Spinal cord (tissue), 10 donors: ENCODE results near the gene IQCF5. TPM values are rescaled to one million over a fixed set of nuclear protein-coding genes. Genes with fewer than 3 reads are reported as not detected.

Source experiments
- DNase-seq, 6 donors: peaks; one replicate each; pipeline versions ENCODE4 v3.0.0 to v3.0.0-alpha.2; 2013 to 2015; ENCODE audit warnings: low spot score in 6 of 6, low read depth in 4 of 6
- H3K27ac ChIP-seq: one replicate; pipeline ENCODE4 v1.5.1; 2013; ENCODE audit warnings: low read depth, low read length, control low read depth
- H3K27me3 ChIP-seq: one replicate; pipeline ENCODE4 v1.6.1; 2013; ENCODE audit warnings: low read length; ENCODE audit not compliant: control insufficient read depth, insufficient read depth
- H3K36me3 ChIP-seq: one replicate; pipeline ENCODE4 v1.6.1; 2013; ENCODE audit warnings: low read length; ENCODE audit not compliant: control insufficient read depth, insufficient read depth
- H3K4me1 ChIP-seq: one replicate; pipeline ENCODE4 v1.6.1; 2013; ENCODE audit warnings: low read length; ENCODE audit not compliant: control insufficient read depth, insufficient read depth
- H3K4me3 ChIP-seq: one replicate; pipeline ENCODE4 v1.5.1; 2013; ENCODE audit warnings: low read depth, low read length, control low read depth
- H3K9me3 ChIP-seq: one replicate; pipeline ENCODE4 v1.6.1; 2013; ENCODE audit warnings: low read length; ENCODE audit not compliant: control insufficient read depth, insufficient read depth
- WGBS: methylation state at CpG from one replicate; pipeline ENCODE4 v1.1.5; 2013; ENCODE audit warnings: missing lambda C conversion rate; ENCODE audit not compliant: insufficient coverage; 5-methylcytosine and 5-hydroxymethylcytosine counted together
- polyA plus RNA-seq, 2 donors: library from polyadenylated mRNA; unstranded; fragments of 120-200 nt; gene quantifications; one replicate each; pipeline ENCODE4 v1.2.1, GENCODE V29; 2013; ENCODE audit not compliant: insufficient read length in 2 of 2
- total RNA-seq, 2 donors: library from RNA; depleted of rRNA in 1 of 2; stranded (reverse); fragments of 120-200 nt in 1 of 2; fragments of >200 nt in 1 of 2; gene quantifications; one replicate each; pipeline versions ENCODE4 v1.2.3 to v1.2.4, GENCODE V29; 2013 to 2014
- donor health status: healthy.

The IQCF5 gene
- total and polyA plus RNA-seq, 4 donors: not detected

- DNase-seq: no peak
Observed at GRCh38 chr3:51894939-51895338, 19.5 kb upstream of the IQCF5 start.

GRCh38 chr3:51894391-51894790 is 19.0 kb upstream of the IQCF5 start:
- Histone ChIP-seq H3K36me3 (no peaks in the 10 kb centered on the region), H3K27me3 (peaks cover 2% of the 10 kb centered on the region), H3K4me3 (no peak overlapping the region), H3K4me1 (no peaks in the 10 kb centered on the region), H3K27ac (no peak overlapping the region), H3K9me3 (no peaks in the 10 kb centered on the region)
- no peak for DNase-seq
- WGBS: 41% methylated on average over 3 of the region's 4 CpGs

More at GRCh38 chr3:51894939-51895338, 19.5 kb upstream of the IQCF5 start:
- WGBS: 94% methylated on average over 16 of the region's 16 CpGs
- H3K36me3 ChIP-seq: no peaks in the 10 kb centered on the region
- no peak overlapping the region for H3K4me3 ChIP-seq
- H3K27ac ChIP-seq: no peak overlapping the region
- H3K9me3 ChIP-seq: no peaks in the 10 kb centered on the region
- H3K4me1 ChIP-seq: no peaks in the 10 kb centered on the region
- peaks cover 2% of the 10 kb centered on the region for H3K27me3 ChIP-seq

- Histone ChIP-seq H3K36me3 (no peaks in the 10 kb centered on the region), H3K4me3 (no peak overlapping the region), H3K9me3 (no peaks in the 10 kb centered on the region), H3K4me1 (no peaks in the 10 kb centered on the region), H3K27ac (no peak overlapping the region), H3K27me3 (no peaks in the 10 kb centered on the region)
- 64% methylated on average over 4 of the region's 7 CpGs for WGBS
- DNase-seq: no peak
Observed at GRCh38 chr3:51891242-51892039, 16.0 kb upstream of the IQCF5 start.

GRCh38 chr3:51888463-51889105 is 13.2 kb upstream of the IQCF5 start:
- no peak for DNase-seq
- Histone ChIP-seq H3K9me3 (no peaks in the 10 kb centered on the region), H3K4me3 (no peak overlapping the region), H3K27ac (no peak overlapping the region), H3K27me3 (no peaks in the 10 kb centered on the region), H3K4me1 (no peaks in the 10 kb centered on the region), H3K36me3 (no peaks in the 10 kb centered on the region)
- 89% methylated on average over 11 of the region's 12 CpGs for WGBS

- Histone ChIP-seq H3K27me3 (no peaks in the 10 kb centered on the region), H3K36me3 (no peaks in the 10 kb centered on the region), H3K27ac (no peak overlapping the region), H3K9me3 (no peaks in the 10 kb centered on the region), H3K4me1 (no peaks in the 10 kb centered on the region), H3K4me3 (no peak overlapping the region)
- DNase-seq: no peak
- WGBS: 100% methylated on average over 1 of the region's 2 CpGs
Observed at GRCh38 chr3:51887620-51888019, 12.2 kb upstream of the IQCF5 start.

GRCh38 chr3:51886447-51886846 is 11.0 kb upstream of the IQCF5 start:
- Histone ChIP-seq H3K27me3 (no peaks in the 10 kb centered on the region), H3K9me3 (no peaks in the 10 kb centered on the region), H3K36me3 (no peaks in the 10 kb centered on the region), H3K4me3 (no peak overlapping the region), H3K27ac (no peak overlapping the region), H3K4me1 (no peaks in the 10 kb centered on the region)
- no peak for DNase-seq

- Histone ChIP-seq H3K36me3 (no peaks in the 10 kb centered on the region), H3K4me3 (no peak overlapping the region), H3K4me1 (no peaks in the 10 kb centered on the region), H3K27ac (no peak overlapping the region), H3K9me3 (no peaks in the 10 kb centered on the region), H3K27me3 (no peaks in the 10 kb centered on the region)
- no CpG with 5 or more reads among the region's 2 CpGs for WGBS
- DNase-seq: no peak
Observed at GRCh38 chr3:51879937-51880336, 4.5 kb upstream of the IQCF5 start.

GRCh38 chr3:51876186-51876585 is 785 bp upstream of the IQCF5 start:
- Histone ChIP-seq H3K4me1 (no peaks in the 10 kb centered on the region), H3K27me3 (no peaks in the 10 kb centered on the region), H3K9me3 (no peaks in the 10 kb centered on the region), H3K27ac (no peak overlapping the region), H3K4me3 (no peak overlapping the region), H3K36me3 (no peaks in the 10 kb centered on the region)
- 65% methylated on average over 6 of the region's 6 CpGs for WGBS
- no peak for DNase-seq

- Histone ChIP-seq H3K36me3 (no peaks in the 10 kb centered on the region), H3K27ac (no peak overlapping the region), H3K4me1 (no peaks in the 10 kb centered on the region), H3K9me3 (no peaks in the 10 kb centered on the region), H3K27me3 (no peaks in the 10 kb centered on the region), H3K4me3 (no peak overlapping the region)
- WGBS: no CpG with 5 or more reads among the region's 4 CpGs
- no peak for DNase-seq
Observed at GRCh38 chr3:51874889-51875288, 512 bp downstream of the IQCF5 start.

- H3K4me3 ChIP-seq: no peak overlapping the region
- WGBS: 77% methylated on average over 2 of the region's 2 CpGs
- no peaks in the 10 kb centered on the region for H3K4me1 ChIP-seq
- H3K27ac ChIP-seq: no peak overlapping the region
- no peaks in the 10 kb centered on the region for H3K9me3 ChIP-seq
- no peak for DNase-seq
- no peaks in the 10 kb centered on the region for H3K27me3 ChIP-seq
- H3K36me3 ChIP-seq: no peaks in the 10 kb centered on the region
Observed at GRCh38 chr3:51874411-51874810, 990 bp downstream of the IQCF5 start.
